ENCODE measurements around the gene NHERF2. TPM values are rescaled to one million over a fixed set of nuclear protein-coding genes. Genes with fewer than 3 reads are reported as not detected.
A peak's percentile ranks its signal among the peaks of the same experiment; 100 is the strongest.

NHERF2 gene
- total and polyA plus RNA-seq, 9 of the 15 experiments (the other 6 are each of a cell fraction or from before 2014, with no cell fraction given): 0.15 to 42.0 (median 12.5) TPM

- 82% methylated on average over 9 of the region's 10 CpGs for WGBS (ENCODE audit: insufficient coverage, low coverage, missing lambda C conversion rate)
- no peak overlapping the region for H3K4me2 ChIP-seq (ENCODE audit: insufficient read depth, low read length)
- no peak for TF ChIP-seq ZNF584 (CRISPR knock-in tag; IDR thresholded peaks at IDR 0.05; ENCODE audit: low read depth)
- no peak for TF ChIP-seq HOXB6 (CRISPR knock-in tag; IDR thresholded peaks at IDR 0.05; ENCODE audit: borderline replicate concordance)
- TF ChIP-seq ZNF274 (IDR thresholded peaks at IDR 0.05; ENCODE audit: borderline replicate concordance, low read depth, low read length): no peak
- TF ChIP-seq TAF9B (IDR thresholded peaks at IDR 0.05; ENCODE audit: partially characterized antibody): no peak
- no peak for TF ChIP-seq XRCC3 (IDR thresholded peaks at IDR 0.05)
- H3K9me1 ChIP-seq (ENCODE audit: control insufficient read depth, insufficient read depth, low read length): no peaks in the 10 kb centered on the region
- no peak for ATAC-seq
- no peak for DNase-seq (ENCODE audit: extremely low read depth in 1 of 4, low spot score in 3 of 4)
- CTCF ChIA-PET (ENCODE audit: low intra/inter-chr PET ratio): no interaction called here
- no peaks in the 10 kb centered on the region for H3K27me3 ChIP-seq (ENCODE audit: control insufficient read depth in 2 of 2, insufficient read depth in 2 of 2, low read length in 2 of 2)
- peak overlapping the region in 1 of 2 experiments; percentile 55; a peak in 1 of 4 replicates for H3K9ac ChIP-seq (ENCODE audit: insufficient read depth in 1 of 2, low read depth in 2 of 2, low read length in 2 of 2)
- in situ Hi-C loops (cut with MboI) (no loop called here), intact Hi-C loops (cut with micrococcal nuclease) (no loop called here)
- peaks cover 4% of the 10 kb centered on the region; the same call in 1 of the 2 replicates for H4K20me1 ChIP-seq (replicated peaks; ENCODE audit: control insufficient read depth, insufficient read depth, low read length)
- peaks cover 27% of the 10 kb centered on the region; the same call in 1 of the 3 replicates for H3K36me3 ChIP-seq (ENCODE audit: control insufficient read depth, insufficient read depth, low read length)
- no peak overlapping the region for H2AFZ ChIP-seq (ENCODE audit: low read depth, low read length)
- POLR2A ChIA-PET: no interaction called here
- no peaks in the 10 kb centered on the region for H3K9me3 ChIP-seq (replicated peaks; ENCODE audit: control insufficient read depth, insufficient read depth, low read depth, low read length)
- FAIRE-seq: no peak
- H3K4me1 ChIP-seq (replicated peaks in 1 of 2; ENCODE audit: control insufficient read depth in 2 of 2, insufficient read depth in 2 of 2, low read length in 2 of 2): peaks cover 0 to 46% of the 10 kb centered on the region in 2 experiments; a peak in 2 of 5 replicates
- H3K79me2 ChIP-seq (ENCODE audit: control insufficient read depth, insufficient read depth, low read length): no peaks in the 10 kb centered on the region
- H3K4me3 ChIP-seq: no peak overlapping the region
- BruUV-seq (replicated peaks): no TSS peak
- no peak overlapping the region for H3K27ac ChIP-seq (ENCODE audit: extremely low read depth, low read depth, low read length)
Observed at GRCh38 chr16:2058872-2059271, 32.2 kb downstream of the NHERF2 start.

DNA sequence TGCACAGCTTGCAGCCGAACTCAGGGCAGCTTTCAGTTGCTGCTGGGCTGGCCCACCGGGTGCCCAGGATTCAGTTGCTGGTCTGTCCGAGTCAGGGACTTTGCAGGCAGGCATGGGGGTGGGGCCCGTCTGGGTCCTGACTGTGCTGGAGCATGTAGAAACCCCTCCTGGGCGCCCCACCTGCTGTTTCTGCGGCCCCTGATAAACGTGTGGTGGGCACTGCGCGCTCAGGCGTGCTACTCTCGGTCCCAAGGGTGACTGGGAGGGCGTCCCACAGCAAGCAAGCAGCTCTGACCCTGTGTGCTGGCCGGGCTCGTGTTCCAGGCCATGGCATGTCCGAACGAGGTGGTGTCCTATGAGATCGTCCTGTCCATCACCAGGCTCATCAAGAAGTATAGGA, 33.6 kb downstream of the NHERF2 start:
- intact Hi-C loops (cut with micrococcal nuclease) (no loop called here), in situ Hi-C loops (cut with MboI) (no loop called here)
- Histone ChIP-seq H3K4me1 (replicated peaks in 1 of 2; ENCODE audit: control insufficient read depth in 2 of 2, insufficient read depth in 2 of 2, low read length in 2 of 2) (peaks cover 0 to 34% of the 10 kb centered on the region in 2 experiments; a peak in 2 of 5 replicates), H3K36me3 (ENCODE audit: control insufficient read depth, insufficient read depth, low read length) (peaks cover 27% of the 10 kb centered on the region; the same call in 1 of the 3 replicates), H3K4me2 (ENCODE audit: insufficient read depth, low read length) (no peak overlapping the region), H2AFZ (ENCODE audit: low read depth, low read length) (no peak overlapping the region), H3K27me3 (ENCODE audit: control insufficient read depth in 2 of 2, insufficient read depth in 2 of 2, low read length in 2 of 2) (no peaks in the 10 kb centered on the region), H3K9me1 (ENCODE audit: control insufficient read depth, insufficient read depth, low read length) (no peaks in the 10 kb centered on the region), H3K9ac (ENCODE audit: insufficient read depth in 1 of 2, low read depth in 2 of 2, low read length in 2 of 2) (peak overlapping the region in 1 of 2 experiments; percentile 28; a peak in 1 of 4 replicates), H4K20me1 (replicated peaks; ENCODE audit: control insufficient read depth, insufficient read depth, low read length) (no peaks in the 10 kb centered on the region), H3K4me3 (no peak overlapping the region), H3K9me3 (replicated peaks; ENCODE audit: control insufficient read depth, insufficient read depth, low read depth, low read length) (no peaks in the 10 kb centered on the region), H3K27ac (ENCODE audit: extremely low read depth, low read depth, low read length) (no peak overlapping the region), H3K79me2 (ENCODE audit: control insufficient read depth, insufficient read depth, low read length) (no peaks in the 10 kb centered on the region)
- ChIA-PET POLR2A (interaction anchor here (1.1 kb wide), 1 partner anchor 10 kb away, joined by 3 read pairs; no protein-coding TSS in a partner anchor), CTCF (ENCODE audit: low intra/inter-chr PET ratio) (no interaction called here)
- 74% methylated on average over 17 of the region's 17 CpGs for WGBS (ENCODE audit: insufficient coverage, low coverage, missing lambda C conversion rate)
- TF ChIP-seq RBFOX2 (IDR thresholded peaks at IDR 0.05; ENCODE audit: low read depth, low read length) (0 out of 2 replicates have a peak, but pooled peaks have one; percentile 8), CHD2 (IDR thresholded peaks at IDR 0.05; ENCODE audit: low read depth, low read length) (no peak), POLR2G (IDR thresholded peaks at IDR 0.05; ENCODE audit: low read depth, low read length) (0 out of 2 replicates have a peak, but pooled peaks have one; percentile 3)
- BruUV-seq (replicated peaks): no TSS peak
- no peak for ATAC-seq
- no peak for DNase-seq (ENCODE audit: extremely low read depth in 1 of 4, low spot score in 3 of 4)
- no peak for FAIRE-seq

All from K562 (cell line).